Measurements from ENCODE around the gene CCDC126.
"Not testable (repeated sequence)": the region's sequence is repeated elsewhere in the genome, so short reads cannot be mapped to it uniquely, and the experiment has no call there.

Gene CCDC126, protein sequence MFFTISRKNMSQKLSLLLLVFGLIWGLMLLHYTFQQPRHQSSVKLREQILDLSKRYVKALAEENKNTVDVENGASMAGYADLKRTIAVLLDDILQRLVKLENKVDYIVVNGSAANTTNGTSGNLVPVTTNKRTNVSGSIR

DNA sequence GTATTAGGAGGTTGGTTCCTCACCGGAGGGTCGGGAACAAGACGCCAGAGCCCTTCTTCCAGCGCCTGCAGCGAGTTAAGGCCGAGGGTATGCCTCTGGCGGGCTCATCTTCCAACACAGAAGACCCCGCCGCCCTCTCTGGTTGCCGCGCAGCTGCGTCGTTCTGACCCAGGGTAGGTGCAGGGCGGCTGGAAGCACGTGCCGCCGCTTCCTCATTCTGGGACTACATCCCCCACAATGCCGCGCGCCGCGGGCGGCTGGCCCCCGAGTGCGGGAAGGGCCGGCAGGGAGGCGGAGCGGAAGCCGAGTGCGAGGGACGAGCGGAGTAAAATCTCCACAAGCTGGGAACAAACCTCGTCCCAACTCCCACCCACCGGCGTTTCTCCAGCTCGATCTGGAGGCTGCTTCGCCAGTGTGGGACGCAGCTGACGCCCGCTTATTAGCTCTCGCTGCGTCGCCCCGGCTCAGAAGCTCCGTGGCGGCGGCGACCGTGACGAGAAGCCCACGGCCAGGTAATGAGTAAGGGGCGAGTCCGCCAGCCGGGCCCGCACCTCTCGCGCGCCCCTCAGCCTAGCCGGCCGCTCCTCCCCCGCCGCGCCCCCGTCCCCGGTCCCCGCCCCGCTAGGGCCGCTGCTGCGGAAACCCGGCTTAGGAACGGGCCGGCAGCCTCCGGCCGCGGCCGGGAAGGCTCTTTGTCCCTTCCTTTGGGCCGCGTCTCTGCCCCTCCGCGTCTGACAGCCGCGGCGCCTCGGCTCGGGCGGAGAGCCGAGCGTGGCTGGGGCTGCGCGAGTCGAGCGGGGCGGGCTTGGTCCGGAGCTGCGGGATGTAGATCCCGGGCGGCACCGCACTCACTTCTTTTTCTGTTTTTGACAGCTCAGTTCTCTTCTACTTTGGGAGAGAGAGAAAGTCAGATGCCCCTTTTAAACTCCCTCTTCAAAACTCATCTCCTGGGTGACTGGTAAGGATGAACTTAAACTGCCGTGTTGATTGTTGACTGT is at the start of gene CCDC126:
TSS of gene CCDC126 (plus strand) at position 289 of the 998 bp plus-strand sequence. CDS start 13,934 bp downstream, outside the sequence.
- DNase-seq: peak; percentile 74

DNA sequence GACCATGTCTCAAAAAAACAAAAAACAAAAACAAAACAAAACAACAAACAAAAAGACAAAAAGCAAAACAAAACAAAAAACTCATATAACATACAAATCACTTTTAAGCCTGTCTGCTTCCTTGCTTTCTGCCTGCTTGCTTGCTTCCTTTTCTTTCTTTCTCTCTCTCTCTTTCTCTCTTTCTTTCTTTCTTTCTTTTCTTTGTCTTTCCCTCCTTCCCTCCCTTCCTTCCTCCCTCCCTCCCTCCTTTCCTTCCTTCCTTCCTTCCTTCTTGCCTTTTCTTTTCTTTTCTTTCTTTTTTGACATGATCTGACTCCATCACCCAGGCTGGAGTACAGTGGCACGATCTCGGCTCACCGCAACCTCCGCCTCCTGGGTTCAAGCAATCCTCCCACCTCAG is 49.5 kb upstream of the CCDC126 start:
- no peak for DNase-seq

DNA sequence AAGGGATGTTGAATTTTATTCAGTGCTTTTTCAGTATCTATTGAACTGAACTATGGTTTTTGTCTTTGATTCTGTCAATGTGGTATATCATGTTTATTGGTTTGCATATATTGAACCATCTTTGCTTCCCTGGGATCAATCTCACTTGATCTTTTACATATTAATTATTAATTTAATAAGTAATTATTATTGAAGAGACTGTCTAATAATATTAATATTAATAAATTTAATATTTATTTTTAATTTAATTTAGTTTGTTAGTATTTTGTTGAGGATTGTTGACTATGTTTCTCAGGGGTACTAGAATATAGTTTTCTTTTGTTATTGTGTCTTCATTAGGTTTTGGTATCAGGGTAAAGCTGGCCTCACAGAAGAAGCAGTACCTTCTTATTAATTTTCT is 38.9 kb upstream of the CCDC126 start:
- DNase-seq: no peak

DNA sequence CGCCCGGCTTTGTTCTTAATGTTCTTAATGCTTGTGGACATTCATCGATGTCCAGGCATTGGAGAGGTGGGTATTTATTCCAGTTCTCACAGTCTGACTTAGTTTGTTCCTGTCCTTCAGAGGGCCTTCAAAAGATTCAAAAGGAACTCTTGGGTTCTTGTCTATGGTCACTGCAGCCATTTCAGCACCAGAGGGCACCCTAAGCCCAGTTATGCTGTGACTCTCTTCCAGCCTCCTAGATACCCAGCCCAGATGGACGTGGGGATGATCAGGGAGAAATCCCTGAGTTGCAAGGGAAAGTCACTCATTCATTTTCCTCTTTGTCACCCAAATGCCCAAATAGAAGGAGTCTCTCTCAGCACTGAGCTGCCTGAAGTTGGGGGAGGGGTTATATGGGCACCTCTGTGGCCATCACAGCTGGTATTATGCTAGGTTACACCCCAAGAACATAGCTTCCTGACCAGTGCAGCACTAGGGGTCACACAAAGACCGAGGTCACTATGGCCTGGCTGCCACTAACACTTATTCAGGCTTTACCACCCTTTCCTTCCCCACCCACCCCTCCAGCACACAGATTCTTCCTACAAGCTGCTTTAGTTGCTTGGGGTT is 26.5 kb upstream of the CCDC126 start:
- DNase-seq: peak; percentile 64

- not testable (repeated sequence) for DNase-seq
Observed at GRCh38 chr7:23581975-23582374, 15.2 kb upstream of the CCDC126 start.

GRCh38 chr7:23585304-23585703 is 11.9 kb upstream of the CCDC126 start:
- DNase-seq: not testable (repeated sequence)

DNA sequence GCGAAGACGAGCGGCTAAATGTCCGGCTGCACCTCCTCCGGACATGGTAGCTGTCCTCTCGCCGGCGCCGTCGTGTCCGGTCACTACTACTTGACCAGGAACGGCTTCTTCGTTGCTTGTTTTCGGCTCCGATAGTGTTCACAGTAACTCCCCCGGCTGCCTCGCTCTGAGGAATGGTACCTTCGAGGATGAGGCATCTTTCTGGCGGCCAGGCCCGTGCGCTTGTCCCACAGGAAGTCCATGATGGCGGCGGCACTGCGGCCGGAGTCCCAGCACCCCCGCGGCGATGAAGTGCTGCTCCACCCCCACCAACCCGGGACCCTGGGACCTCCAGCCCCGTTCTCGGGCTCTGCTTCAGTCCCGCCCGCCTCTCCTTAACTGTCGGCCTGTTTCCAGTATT is 11.0 kb upstream of the CCDC126 start:
- no peak for DNase-seq

- no peak for DNase-seq
Observed at GRCh38 chr7:23590529-23590928, 6.7 kb upstream of the CCDC126 start.

GRCh38 chr7:23593706-23594105 is 3.5 kb upstream of the CCDC126 start:
- no peak for DNase-seq

DNA sequence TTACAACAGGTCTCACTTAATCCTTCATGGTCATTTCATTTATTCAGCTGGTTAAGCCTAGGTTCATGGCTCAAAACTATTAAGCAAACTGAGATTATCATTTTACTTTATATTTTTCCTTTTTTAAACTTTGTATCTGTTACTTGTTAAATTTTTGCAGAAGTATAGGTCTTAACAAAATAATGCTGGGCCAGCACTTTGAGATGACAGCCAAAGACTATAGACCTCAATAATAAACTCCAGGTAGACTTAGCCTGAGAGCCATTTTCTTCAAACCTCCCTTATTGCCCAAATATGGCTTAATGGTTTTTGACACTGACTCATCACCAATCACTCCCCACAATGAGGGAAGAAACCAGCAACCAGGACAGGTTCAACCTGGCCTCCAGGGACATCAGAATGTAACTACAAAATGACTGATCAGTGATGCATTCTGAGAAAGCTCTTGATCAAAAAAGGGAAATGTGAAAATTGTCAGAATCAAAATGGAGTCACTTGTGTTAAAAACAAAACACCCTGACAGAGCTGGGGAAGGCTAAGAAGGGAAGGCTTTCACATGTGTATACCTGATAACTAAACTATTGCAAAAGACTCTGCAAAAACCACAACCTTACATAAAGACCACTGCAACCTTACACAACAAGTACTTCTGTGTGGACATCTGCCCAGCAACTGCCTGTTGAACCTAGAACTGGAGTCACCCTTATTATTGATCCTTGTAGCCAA is 2.1 kb upstream of the CCDC126 start:
- DNase-seq: no peak

DNA sequence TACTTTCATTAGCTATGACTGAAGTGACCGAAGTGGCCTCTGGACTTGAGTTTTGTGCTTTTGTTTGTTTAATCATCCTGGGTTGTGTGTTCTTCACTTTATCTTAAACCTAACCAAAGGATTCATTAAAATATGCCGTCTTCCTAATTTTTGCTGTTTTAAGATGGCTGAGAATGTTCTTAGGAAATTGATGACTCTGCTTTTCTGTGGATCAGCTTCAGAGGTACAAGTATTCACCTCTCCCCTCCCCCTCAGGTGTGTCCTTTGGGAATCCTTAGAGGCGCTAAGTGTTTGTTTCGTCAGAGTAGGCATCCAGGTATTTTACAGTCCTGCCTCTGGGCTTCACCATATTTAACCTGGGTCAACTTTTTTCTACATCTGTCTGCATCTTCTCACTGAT is 1.1 kb downstream of the CCDC126 start:
- no peak for DNase-seq

GRCh38 chr7:23600236-23600635 is 3.1 kb downstream of the CCDC126 start:
- no peak for DNase-seq

- DNase-seq: no peak
Observed at GRCh38 chr7:23603632-23604295, 6.6 kb downstream of the CCDC126 start.

- DNase-seq: no peak
Observed at GRCh38 chr7:23604296-23604640, 7.1 kb downstream of the CCDC126 start.

DNA sequence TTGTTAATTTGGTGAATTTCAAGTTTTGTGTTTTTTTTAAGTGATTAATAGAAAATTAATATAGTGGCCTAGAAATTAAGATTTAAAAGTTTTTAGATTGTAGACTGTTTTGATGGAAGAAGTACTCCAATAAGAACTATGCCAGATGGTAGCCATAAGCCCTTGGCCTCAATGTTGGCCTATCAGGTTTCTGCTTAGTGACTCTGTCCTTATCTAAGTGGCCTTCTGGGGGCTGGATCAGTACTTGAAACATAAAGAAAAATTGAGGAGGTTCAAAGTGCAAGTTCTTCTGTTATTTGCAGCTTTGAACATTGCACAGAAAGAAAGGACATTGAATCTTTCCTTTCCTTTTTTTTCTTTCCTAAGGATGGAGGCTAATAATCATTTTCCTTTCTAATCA is 9.9 kb downstream of the CCDC126 start:
- DNase-seq: no peak

DNA sequence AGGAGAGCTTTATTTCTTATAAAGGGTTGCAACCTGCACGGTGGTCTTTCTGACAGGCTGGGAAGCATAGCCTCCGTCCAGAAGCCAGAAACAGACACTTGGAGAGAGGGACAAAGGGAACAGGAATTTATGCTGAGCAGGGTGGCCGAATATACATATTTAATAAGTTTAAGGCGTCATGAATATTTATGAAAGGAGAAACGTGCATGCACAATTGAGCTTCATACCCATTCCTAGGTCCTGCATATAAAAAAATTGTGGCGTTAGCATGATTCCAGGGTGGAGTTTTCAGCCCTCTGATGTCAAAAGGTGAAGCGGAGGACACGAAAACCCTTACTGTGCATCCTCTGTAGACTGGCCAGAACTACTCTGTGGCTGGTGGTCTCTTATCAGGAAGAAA is 10.7 kb downstream of the CCDC126 start:
- no peak for DNase-seq

- no peak for DNase-seq
Observed at GRCh38 chr7:23615331-23615730, 18.1 kb downstream of the CCDC126 start.

DNA sequence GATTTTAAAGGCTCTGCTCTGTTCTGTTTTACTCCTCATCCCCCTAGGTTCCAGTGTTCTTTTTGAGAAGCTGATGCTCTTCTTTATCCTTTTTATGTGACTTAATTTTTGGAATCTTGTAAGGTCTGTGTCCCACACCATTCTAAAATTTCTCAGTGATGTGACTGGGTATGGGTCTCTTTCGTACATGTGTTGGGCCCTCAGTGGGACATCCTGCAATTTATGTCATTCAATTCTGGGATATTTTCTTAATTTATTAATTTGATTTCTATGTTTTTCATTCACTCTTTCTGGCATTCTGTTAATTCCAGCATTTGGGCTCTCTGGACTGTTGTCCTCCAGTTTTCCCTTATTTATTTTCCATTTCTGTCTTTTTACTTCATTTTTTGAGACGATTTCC is 19.4 kb downstream of the CCDC126 start:
- no peak for DNase-seq

DNA sequence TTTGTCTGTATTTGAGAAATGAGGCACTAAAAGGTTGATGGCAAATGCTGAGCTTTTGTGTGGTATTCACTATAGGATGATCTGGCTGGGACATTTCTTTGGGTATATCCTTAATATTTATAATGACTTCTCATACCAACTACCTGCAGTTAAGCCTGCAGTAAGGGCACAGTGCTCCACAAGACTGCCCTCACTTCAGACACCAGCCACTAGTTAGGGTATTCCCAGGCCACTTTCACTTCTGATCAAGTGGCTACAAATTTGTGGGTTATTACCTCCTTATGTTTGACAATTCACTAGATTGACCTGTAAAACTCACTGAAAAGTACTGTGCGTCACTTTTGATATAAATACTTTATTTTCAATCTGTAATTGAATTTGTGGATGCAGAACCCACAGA is 20.3 kb downstream of the CCDC126 start:
- no peak for DNase-seq

GRCh38 chr7:23618241-23618640 is 21.1 kb downstream of the CCDC126 start:
- DNase-seq: no peak

GRCh38 chr7:23619141-23619540 is 22.0 kb downstream of the CCDC126 start:
- no peak for DNase-seq

DNA sequence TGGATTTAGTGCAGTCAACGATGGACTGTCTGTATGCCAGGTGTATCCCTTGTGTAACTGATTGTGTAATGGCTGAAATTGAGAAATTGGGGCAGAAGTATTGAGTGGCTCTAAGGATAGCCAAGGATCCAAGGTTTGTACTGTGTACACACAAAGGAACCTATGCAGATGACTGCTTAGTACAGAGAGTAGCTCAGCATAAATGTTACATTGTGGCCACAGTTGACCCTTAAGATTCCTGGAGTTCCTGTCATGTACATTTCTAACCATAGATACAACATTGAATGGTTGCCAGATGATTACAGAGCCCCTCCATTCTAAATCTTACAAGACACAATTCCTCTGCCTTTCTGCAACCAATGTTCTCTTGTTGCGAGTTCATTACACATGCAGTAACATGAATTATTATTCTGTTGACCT is 25.3 kb downstream of the CCDC126 start:
- DNase-seq: no peak

GRCh38 chr7:23628370-23628769 is 31.2 kb downstream of the CCDC126 start:
- DNase-seq: no peak

All from activated CD4-positive, alpha-beta T cell treated with anti-CD3 and anti-CD28 coated beads, Interleukin-2, amount 50 U/mL, for 1 hour (primary cell).